Measurements from ENCODE around the gene TMEM11.
A peak's percentile ranks its signal among the peaks of the same experiment; 100 is the strongest.

The TMEM11 gene

GRCh38 chr17:21214015-21214776 is at the start of gene TMEM11:
TMEM11 (minus strand) TSS chr17:21214161; CDS start chr17:21214152, 9 bp downstream.
- DNase-seq, result peak; percentile 78

DNA sequence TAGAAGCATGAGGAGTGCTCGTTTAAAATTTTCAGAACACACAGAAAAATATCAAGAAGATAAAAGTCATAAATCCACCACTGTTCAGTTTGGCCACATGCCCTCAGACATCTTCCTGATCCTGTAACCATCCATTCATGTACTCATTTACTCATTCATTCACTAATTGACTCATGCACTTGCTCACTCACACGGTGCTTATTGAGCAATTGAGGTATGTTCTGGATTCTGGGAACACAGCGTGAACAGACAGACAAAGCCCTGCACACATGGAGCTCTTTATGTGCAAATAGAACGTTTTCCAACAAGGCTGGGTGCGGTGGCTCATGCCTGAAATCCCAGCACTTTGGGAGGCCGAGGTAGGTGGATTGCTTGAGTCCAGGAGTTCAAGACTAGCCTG is 49.4 kb upstream of the TMEM11 start:
- no peak for DNase-seq

DNA sequence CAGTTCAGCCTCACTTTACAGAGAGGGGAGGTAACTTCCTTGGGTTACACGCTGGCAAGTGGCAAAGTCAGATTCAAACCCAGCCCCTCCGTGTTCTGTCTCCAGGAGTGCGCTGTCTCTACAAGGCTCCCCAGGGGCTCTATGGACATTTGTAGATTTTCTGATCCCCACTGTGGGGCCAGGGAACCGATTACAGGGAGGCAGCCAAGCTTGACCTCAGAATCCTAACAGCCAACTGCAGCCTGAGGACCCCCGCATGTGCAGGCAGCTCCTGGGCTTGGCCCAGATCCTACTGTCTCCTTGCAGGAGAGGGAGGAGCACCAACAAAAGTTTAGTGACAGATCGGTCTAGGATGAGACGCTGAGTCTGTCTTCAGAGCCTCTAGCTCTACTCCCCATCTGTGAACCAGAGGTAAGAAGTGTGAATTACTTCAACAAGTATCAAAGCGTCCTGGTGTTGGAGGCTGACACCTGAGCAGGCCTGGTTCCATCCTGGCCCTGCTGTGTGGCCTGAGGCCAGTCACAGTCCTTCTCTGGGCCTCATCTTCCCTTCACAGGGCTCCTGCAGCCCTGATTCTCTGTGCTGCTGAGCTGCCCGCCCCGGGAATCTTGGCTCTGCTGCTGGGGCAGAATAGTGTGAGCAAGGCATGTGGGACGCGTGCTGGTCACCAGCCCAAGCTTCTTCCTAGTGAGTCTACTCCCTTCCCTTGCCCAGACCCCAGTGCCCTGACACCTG is 48.5 kb upstream of the TMEM11 start:
- no peak for DNase-seq

GRCh38 chr17:21258593-21258992 is 44.6 kb upstream of the TMEM11 start:
- no peak for DNase-seq

GRCh38 chr17:21253646-21254441 is 39.9 kb upstream of the TMEM11 start:
- DNase-seq, result no peak

- peak; percentile 17 for DNase-seq
Observed at GRCh38 chr17:21252796-21253645, 39.1 kb upstream of the TMEM11 start, which contains the start of gene NATD1. NATD1 (minus strand) TSS chr17:21253410; CDS start chr17:21253264, 146 bp downstream.

GRCh38 chr17:21252289-21252795 is 38.4 kb upstream of the TMEM11 start:
- DNase-seq, result no peak

DNA sequence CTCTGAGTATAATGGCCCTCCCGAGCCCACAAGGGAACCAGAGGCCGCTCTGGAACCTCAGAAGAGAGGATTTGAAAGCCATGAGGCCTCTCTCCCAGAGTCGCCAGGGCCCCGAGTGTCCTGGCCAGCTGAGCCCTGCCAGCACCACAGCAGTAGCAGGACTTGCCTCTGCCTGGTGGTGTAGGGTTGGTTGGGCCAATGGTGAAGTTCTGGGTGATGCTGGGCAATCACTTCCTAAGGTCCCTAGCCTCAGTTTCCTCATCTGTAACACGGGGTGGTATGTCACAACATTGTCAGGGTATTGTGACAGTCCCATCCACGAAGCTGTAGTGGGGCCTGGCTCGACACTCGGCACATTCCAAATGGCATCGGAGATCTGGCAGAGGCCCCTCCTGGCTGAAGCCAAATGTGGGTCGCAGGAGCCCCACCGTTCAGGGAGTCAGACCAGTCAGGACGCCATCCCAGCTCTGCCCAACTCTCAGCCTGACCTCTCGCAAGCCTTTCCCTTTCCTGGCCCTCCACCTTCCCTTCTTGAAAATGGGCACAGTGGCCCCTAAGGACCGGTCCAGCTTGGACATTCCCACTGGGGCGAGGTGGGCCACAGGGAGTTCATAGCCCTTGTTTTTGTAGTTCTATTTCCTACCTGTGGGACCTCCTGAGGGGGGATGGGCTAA is 37.5 kb upstream of the TMEM11 start:
- DNase-seq, result no peak

DNA sequence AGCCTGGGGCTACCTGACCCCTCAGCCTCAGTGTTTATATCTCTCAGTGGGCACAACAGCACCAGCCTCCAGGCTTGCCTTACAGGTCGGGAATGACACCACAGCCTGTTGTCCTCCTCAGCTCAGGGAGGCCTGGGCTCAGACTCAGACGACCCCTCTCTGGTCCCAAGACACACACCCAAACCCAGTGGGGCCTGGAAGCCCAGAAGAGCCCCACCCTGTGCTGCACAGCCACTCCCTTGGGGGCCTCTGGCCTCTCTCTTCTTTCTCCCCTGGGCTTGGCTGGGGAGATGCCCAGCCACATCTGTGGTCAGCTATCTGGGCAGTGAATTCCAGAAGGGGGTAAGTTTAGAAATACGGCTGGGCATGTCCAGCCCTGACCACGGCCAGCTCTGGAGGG is 36.9 kb upstream of the TMEM11 start:
- DNase-seq, result no peak

DNA sequence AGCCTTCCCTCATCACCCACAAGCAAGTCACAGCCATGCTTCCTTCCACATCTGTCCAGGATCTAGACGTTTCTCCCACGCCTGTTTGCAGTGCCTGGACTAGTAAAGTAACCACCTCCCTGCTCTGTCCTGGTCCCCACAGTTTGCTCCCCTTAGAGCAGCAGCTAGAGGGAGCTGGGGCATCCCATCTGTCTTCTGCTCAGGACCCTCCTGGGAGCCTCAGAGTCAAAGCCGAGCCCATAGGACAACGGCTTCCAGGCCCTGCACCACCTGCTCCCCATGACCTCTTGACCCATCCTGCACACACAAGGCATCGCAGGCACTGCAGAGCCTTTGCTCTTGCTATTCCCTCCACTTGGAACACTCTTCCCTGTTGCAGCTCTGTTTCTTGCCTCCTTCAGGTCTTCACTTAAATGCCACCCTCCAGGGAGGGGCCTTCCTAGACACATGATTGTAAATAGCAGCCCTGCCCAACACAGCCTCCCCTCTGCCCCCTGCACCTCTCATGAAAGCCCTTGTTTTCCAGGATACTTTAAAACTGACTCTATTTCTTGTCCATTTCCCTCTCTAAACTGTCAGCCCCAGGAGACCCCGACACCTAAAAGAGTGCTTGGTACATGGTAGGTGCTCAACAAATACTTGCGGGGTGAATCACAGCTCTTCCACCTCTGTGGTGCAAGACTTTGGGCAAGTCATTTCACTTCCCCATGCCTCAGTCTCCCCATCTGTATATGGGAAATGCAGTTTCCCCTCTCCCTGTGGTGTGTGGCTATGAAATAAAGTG is 36.2 kb upstream of the TMEM11 start:
- no peak for DNase-seq

DNA sequence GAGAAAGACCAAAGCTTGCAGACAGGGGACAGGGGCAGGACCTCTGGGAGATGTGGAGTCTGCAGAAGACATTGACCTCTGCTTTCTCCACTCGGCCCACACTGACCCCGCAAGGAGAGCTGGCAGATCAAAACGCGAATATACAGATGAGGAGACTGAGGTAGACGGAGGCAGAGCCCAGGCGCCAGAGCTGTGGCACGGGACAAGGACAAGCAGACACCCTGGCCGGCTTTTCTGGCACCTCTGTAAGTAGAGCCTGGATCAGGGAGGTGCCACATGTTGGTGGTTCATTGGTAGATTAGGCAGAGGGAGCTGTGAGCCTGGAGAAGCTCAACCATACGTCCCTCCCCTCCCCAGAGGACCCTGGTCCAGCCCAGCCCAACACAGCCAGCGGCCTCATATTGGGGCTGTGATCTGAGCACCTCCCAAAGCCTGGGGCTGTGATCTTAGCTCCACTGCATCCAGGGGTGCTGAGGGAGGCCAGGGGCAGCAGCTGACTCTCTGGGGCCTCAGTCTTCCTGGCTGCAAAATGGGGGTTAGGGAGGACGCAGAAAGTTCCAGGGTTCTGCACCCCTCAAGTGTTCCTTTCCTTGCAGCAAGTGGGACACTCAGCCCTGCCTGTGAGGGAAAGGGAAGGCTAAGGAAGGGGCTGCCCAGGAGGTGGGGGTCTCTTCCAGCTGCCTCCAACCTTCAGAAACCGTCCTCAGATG is 35.3 kb upstream of the TMEM11 start:
- no peak for DNase-seq

DNA sequence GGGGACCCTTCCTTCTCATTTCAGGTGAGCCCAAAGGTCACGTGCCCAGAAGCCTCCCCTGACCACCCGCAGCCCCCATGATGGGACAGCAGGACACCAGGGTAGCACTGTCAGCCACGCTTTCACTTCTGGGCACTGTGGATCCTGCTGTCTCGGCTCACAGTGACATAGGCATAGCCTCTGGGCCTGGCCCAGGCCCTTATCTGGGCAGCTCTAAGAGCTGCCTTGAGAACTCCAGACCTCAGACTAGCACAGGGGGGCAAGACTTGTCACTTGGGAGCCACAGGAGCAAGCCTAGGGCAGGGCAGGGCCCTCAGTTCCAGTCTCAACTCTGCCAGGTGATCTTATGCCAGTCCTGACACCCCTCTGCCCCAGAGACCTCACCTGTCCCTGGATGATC is 34.5 kb upstream of the TMEM11 start:
- no peak for DNase-seq

- DNase-seq, result no peak
Observed at GRCh38 chr17:21247552-21248258, 33.7 kb upstream of the TMEM11 start.

DNA sequence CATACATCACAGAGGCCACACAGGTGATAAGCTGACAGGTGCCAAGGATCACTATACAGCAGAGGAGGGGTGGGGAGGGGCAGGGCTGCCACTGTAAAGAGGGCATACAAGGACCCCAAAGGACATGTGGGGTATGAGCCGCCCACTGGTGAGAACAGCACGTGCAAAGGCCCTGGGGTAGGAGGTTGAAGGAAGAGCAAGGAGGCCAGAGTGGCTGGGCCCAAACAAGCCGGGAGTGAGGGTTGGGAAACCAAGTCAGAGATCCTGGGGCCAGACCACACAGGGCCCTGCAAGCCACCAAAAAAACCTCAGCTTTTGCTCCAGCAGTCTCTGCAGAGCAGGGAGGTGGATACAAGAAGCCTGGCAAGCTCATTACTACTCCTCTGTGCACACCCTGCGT is 32.7 kb upstream of the TMEM11 start:
- DNase-seq, result no peak

- no peak for DNase-seq
Observed at GRCh38 chr17:21245639-21246084, 31.7 kb upstream of the TMEM11 start.

DNA sequence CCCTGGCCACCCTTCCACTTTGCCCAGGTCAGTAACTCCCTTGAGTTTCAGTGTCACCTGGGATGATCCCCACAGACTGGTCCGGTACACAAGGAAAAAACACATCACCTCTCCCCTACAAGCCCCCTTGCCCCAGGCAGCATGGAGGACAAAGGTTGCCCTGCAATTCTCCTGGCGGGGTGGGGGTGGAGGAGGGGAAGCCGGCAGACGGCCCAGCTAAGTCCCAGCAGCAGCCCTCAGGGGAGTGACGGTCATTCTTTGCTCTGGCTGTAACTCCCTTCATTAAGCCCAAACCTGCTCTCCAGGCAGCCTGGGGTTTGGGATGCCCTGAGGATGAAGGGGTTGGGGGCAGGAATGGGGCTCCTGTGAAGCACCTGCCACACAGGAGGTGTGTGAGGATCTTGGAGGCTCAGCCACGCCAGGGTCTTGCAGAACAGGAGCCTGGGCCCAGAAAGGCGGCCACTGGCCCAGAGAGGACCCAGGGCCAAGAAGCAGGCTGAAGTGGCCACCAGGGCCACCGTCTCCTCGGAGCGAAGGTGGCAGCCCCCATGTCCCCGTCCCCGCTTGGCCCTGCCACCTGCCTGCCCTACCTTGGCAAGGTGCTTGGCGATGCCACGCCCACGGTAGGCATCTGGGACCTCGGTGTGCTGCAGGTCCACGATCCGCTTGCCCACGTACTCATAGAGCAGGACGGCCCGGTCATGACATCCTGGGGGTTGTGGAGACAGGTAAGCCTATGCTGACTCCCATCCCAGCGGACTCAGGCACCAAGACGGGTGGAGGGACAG is 29.7 kb upstream of the TMEM11 start:
- DNase-seq, result no peak

DNA sequence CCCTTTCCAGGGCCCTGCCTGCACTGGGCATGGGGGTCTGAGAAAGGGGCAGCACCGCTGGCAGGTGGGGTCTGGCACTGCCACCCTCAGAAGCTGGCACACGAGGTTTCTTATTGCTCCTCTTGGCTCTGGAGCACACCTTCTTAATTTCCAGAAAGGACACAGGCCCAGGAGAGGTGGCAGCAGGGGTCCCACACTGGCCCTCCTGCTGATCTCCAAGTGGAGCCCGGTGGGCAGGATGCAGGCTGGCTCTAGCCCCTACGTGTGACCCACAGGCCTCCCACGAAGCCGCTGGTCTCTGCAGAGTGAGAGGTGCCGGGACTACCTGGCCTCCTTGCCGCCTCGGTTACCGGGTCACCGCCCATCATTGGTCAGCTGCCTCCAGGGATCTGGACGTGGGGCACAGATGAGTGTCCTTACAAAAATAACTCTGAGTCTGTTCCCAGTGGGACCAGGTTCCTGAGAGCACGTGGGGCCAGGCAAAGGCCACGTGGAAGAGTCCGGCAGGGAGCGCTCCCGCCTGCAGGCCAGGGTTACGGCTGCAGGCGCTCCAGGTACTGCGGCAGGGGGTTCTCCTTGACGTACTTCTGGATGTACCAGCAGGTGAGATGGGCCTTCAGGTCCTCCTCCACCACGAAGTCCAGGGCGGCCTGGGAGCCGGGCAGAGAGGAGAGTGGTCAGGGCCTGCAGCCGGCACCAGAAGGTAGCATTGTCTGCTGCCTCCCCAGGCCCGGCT is 29.0 kb upstream of the TMEM11 start:
- no peak for DNase-seq

Measured in COR-L47 (cell line).